Measurements from ENCODE around the gene IFIT2. TPM values are rescaled to one million over a fixed set of nuclear protein-coding genes. Genes with fewer than 3 reads are reported as not detected.

Gene IFIT2
- polyA plus RNA-seq, 1 of the 3 experiments (the other 2 are of a cell fraction): 0.99 TPM

DNA sequence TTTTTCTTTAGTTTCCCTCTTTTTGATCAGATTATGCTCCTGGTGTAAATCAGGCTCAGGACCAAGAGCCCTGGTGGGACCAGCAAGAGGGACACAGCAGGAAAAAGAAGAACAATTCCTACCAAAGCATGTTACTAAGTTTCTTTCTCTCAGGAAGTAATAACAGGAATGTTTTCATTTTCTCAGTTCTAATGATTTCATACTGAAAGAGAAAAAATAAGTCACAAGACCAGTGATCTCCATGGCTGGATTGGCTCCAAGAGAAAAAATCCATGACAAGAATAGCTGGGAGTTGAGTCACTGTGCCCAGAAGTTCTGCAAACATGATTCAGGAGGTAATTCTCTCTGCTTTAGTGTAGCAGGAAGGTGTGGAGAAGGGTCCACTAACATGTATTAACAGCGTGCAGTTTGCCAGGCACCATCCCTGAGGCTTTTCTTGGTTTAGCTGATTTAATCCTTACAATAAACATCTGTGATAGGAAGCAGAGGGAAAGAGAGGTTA is 23.8 kb upstream of the IFIT2 start (continued):
- TF ChIP-seq ZBTB33 (IDR thresholded peaks at IDR 0.05; ENCODE audit: borderline replicate concordance, low read depth): no peak
- peak; percentile 77 to 89 for TF ChIP-seq EP300 (IDR thresholded peaks at IDR 0.05; ENCODE audit: borderline replicate concordance in 1 of 2, low read depth in 1 of 2, low read length in 1 of 2)
- TF ChIP-seq, protein P1, sequence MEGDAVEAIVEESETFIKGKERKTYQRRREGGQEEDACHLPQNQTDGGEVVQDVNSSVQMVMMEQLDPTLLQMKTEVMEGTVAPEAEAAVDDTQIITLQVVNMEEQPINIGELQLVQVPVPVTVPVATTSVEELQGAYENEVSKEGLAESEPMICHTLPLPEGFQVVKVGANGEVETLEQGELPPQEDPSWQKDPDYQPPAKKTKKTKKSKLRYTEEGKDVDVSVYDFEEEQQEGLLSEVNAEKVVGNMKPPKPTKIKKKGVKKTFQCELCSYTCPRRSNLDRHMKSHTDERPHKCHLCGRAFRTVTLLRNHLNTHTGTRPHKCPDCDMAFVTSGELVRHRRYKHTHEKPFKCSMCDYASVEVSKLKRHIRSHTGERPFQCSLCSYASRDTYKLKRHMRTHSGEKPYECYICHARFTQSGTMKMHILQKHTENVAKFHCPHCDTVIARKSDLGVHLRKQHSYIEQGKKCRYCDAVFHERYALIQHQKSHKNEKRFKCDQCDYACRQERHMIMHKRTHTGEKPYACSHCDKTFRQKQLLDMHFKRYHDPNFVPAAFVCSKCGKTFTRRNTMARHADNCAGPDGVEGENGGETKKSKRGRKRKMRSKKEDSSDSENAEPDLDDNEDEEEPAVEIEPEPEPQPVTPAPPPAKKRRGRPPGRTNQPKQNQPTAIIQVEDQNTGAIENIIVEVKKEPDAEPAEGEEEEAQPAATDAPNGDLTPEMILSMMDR (IDR thresholded peaks at IDR 0.05): no peak
- TF ChIP-seq POLR2AphosphoS5 (IDR thresholded peaks at IDR 0.05; ENCODE audit: low read depth, low read length): peak; percentile 84
- TF ChIP-seq RAD21 (IDR thresholded peaks at IDR 0.05; ENCODE audit: low read length): no peak; the same call in 1 of the 2 replicates
- no peak for TF ChIP-seq FOXJ3 (CRISPR knock-in tag; IDR thresholded peaks at IDR 0.05)
- peak; percentile 79; the same call in 1 of the 2 replicates for TF ChIP-seq RXRA (IDR thresholded peaks at IDR 0.05; ENCODE audit: borderline replicate concordance, low read depth)
- TF ChIP-seq ELF1 (IDR thresholded peaks at IDR 0.05): 0 out of 2 replicates have a peak, but pooled peaks have one; percentile 17

DNA sequence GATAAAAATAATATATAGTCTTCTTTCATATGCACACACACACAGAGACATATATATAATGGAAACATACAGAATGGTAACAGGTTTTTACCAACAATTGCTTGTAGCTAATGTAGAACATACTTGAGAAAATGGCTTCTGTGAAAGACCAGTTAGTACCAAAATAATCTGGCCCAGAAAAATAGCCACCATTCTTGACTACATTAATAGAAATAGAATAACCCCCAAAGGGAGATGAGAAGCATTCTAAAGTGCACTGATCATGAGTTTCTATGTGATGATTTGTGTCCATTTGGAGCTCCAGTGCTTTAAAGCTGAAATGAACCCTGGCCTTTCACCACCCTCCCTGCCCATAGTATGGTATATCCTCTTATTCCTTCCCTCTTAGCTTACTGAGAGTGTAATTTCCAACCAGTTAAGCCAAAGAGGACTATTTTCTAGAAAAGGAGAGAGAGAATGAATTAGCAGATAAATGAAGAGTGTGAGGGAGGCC is 22.9 kb upstream of the IFIT2 start:
- Histone ChIP-seq H3F3A (replicated peaks; ENCODE audit: insufficient read depth) (peaks cover 40% of the 10 kb centered on the region), H3K36me3 (replicated peaks in 1 of 2; ENCODE audit: control insufficient read depth in 1 of 2, insufficient read depth in 2 of 2, low read length in 1 of 2) (no peaks in the 10 kb centered on the region), H3K9me2 (no peaks in the 10 kb centered on the region), H4K20me1 (ENCODE audit: insufficient read depth) (no peaks in the 10 kb centered on the region), H3K4me1 (ENCODE audit: control insufficient read depth in 1 of 2, insufficient read depth in 2 of 2, low read depth in 1 of 2, low read length in 1 of 2) (peaks cover 43 to 51% of the 10 kb centered on the region in 2 experiments), H3K4me2 (peak overlapping the region; percentile 22; the same call in 1 of the 2 replicates), H2AFZ (ENCODE audit: low read depth) (no peak overlapping the region; the same call in 1 of the 2 replicates), H3K79me2 (ENCODE audit: insufficient read depth) (no peaks in the 10 kb centered on the region), H3K9ac (peak overlapping the region; percentile 20; the same call in 1 of the 2 replicates), H3K27ac (ENCODE audit: low read depth in 2 of 2, low read length in 1 of 2) (peak overlapping the region; percentile 95 to 97), H3K4me3 (ENCODE audit: low read depth in 2 of 2, low read length in 1 of 2) (no peak overlapping the region), H3K27me3 (ENCODE audit: insufficient read depth) (no peaks in the 10 kb centered on the region), H3K9me3 (no peaks in the 10 kb centered on the region)
- ChIA-PET CTCF (interaction anchor here (1.2 to 1.3 kb wide), 2 partner anchors 12 to 91 kb away, joined by 4 to 8 read pairs; no protein-coding TSS in a partner anchor), POLR2A (interaction anchor here (1.0 kb wide), 1 partner anchor 27 kb away, joined by 3 read pairs; the partner anchor contains the start of gene LIPA)
- TF ChIP-seq MEF2A (IDR thresholded peaks at IDR 0.05; ENCODE audit: borderline replicate concordance, low read depth): no peak
- TF ChIP-seq RFX5 (IDR thresholded peaks at IDR 0.05; ENCODE audit: low read length): no peak
- TF ChIP-seq NRF1 (IDR thresholded peaks at IDR 0.05; ENCODE audit: low read depth, low read length): no peak
- no peak for TF ChIP-seq POLR2AphosphoS5 (IDR thresholded peaks at IDR 0.05; ENCODE audit: low read depth, low read length)
- TF ChIP-seq EP300 (IDR thresholded peaks at IDR 0.05; ENCODE audit: borderline replicate concordance in 1 of 2, low read depth in 1 of 2, low read length in 1 of 2): no peak
- no peak for TF ChIP-seq FOXM1 (IDR thresholded peaks at IDR 0.05; ENCODE audit: low read depth)
- no peak for TF ChIP-seq RXRA (IDR thresholded peaks at IDR 0.05; ENCODE audit: borderline replicate concordance, low read depth)
- no peak for TF ChIP-seq SIN3A (IDR thresholded peaks at IDR 0.05; ENCODE audit: borderline replicate concordance, low read depth, low read length)
- no peak for TF ChIP-seq RCOR1 (IDR thresholded peaks at IDR 0.05; ENCODE audit: low read length)
- no peak for DNase-seq
